Measurements from ENCODE around the gene ECSIT. TPM values are rescaled to one million over a fixed set of nuclear protein-coding genes. Genes with fewer than 3 reads are reported as not detected.

The ECSIT gene
- total RNA-seq, 1 experiment from 2014 or later, result 29.5 TPM

- Histone ChIP-seq H3K36me3 (0 out of 2 replicates have a peak, but pooled peaks cover 7% of the 10 kb centered on the region), H3K4me1 (replicated peaks) (peaks cover 11% of the 10 kb centered on the region), H3K9me3 (replicated peaks) (no peaks in the 10 kb centered on the region), H3K27ac (peak within 1 kb of the TSS; percentile 78), H3K4me3 (peak within 1 kb of the TSS; percentile 77), H3K27me3 (replicated peaks) (no peaks in the 10 kb centered on the region)
- DNase-seq (ENCODE audit: low read depth in 1 of 2, low spot score in 2 of 2), result peak; percentile 94 to 96
Observed at GRCh38 chr19:11505504-11506100, 23.3 kb downstream of the ECSIT start, which contains the start of gene ZNF653. TSS of gene ZNF653 (minus strand) at chr19:11505839. CDS start at chr19:11505786, 53 bp downstream.

GRCh38 chr19:11505032-11505503 lies 23.9 kb downstream of the ECSIT start:
- H3K4me1 ChIP-seq (replicated peaks), result peaks cover 11% of the 10 kb centered on the region

GRCh38 chr19:11504502-11505031 lies 24.4 kb downstream of the ECSIT start:
- 0 out of 2 replicates have a peak, but pooled peaks cover 7% of the 10 kb centered on the region for H3K36me3 ChIP-seq
- H3K4me1 ChIP-seq (replicated peaks), result peaks cover 11% of the 10 kb centered on the region
- DNase-seq (ENCODE audit: low read depth in 1 of 2, low spot score in 2 of 2), result no peak
- no peaks in the 10 kb centered on the region for H3K27me3 ChIP-seq (replicated peaks)
- H3K9me3 ChIP-seq (replicated peaks), result no peaks in the 10 kb centered on the region
- peak overlapping the region; percentile 77 for H3K4me3 ChIP-seq
- H3K27ac ChIP-seq, result no peak overlapping the region

More at GRCh38 chr19:11505032-11505503, 23.9 kb downstream of the ECSIT start:
- no peaks in the 10 kb centered on the region for H3K27me3 ChIP-seq (replicated peaks)
- H3K27ac ChIP-seq, result peak overlapping the region; percentile 78
- peak overlapping the region; percentile 77 for H3K4me3 ChIP-seq
- DNase-seq (ENCODE audit: low read depth in 1 of 2, low spot score in 2 of 2), result peak; percentile 80 to 97
- H3K36me3 ChIP-seq, result 0 out of 2 replicates have a peak, but pooled peaks cover 7% of the 10 kb centered on the region
- no peaks in the 10 kb centered on the region for H3K9me3 ChIP-seq (replicated peaks)

- no peak overlapping the region for H3K4me3 ChIP-seq
- peaks cover 19% of the 10 kb centered on the region; the same call in 1 of the 2 replicates for H3K36me3 ChIP-seq
- no peak overlapping the region for H3K27ac ChIP-seq
- H3K9me3 ChIP-seq (replicated peaks), result no peaks in the 10 kb centered on the region
- peaks cover 5% of the 10 kb centered on the region; the same call in 1 of the 2 replicates for H3K4me1 ChIP-seq (replicated peaks)
- no peak for DNase-seq (ENCODE audit: low read depth in 1 of 2, low spot score in 2 of 2)
- no peaks in the 10 kb centered on the region for H3K27me3 ChIP-seq (replicated peaks)
Observed at GRCh38 chr19:11499890-11500420, 29.0 kb downstream of the ECSIT start.

GRCh38 chr19:11499220-11499726 lies 29.7 kb downstream of the ECSIT start:
- Histone ChIP-seq H3K4me1 (replicated peaks) (no peaks in the 10 kb centered on the region), H3K9me3 (replicated peaks) (no peaks in the 10 kb centered on the region), H3K27me3 (replicated peaks) (no peaks in the 10 kb centered on the region), H3K36me3 (peaks cover 21% of the 10 kb centered on the region; the same call in 1 of the 2 replicates), H3K27ac (no peak overlapping the region), H3K4me3 (no peak overlapping the region)
- no peak for DNase-seq (ENCODE audit: low read depth in 1 of 2, low spot score in 2 of 2)

- DNase-seq (ENCODE audit: low read depth in 1 of 2, low spot score in 2 of 2), result peak; percentile 60 to 92
- Histone ChIP-seq H3K4me3 (no peak overlapping the region), H3K4me1 (replicated peaks) (no peaks in the 10 kb centered on the region), H3K36me3 (peaks cover 16% of the 10 kb centered on the region; the same call in 1 of the 2 replicates), H3K9me3 (replicated peaks) (no peaks in the 10 kb centered on the region), H3K27me3 (replicated peaks) (no peaks in the 10 kb centered on the region), H3K27ac (no peak overlapping the region)
Observed at GRCh38 chr19:11496391-11497163, 32.4 kb downstream of the ECSIT start.

- no peak overlapping the region for H3K4me3 ChIP-seq
- H3K4me1 ChIP-seq (replicated peaks), result no peaks in the 10 kb centered on the region
- no peak overlapping the region for H3K27ac ChIP-seq
- H3K36me3 ChIP-seq, result peaks cover 16% of the 10 kb centered on the region; the same call in 1 of the 2 replicates
- no peaks in the 10 kb centered on the region for H3K27me3 ChIP-seq (replicated peaks)
- DNase-seq (ENCODE audit: low read depth in 1 of 2, low spot score in 2 of 2), result no peak
- no peaks in the 10 kb centered on the region for H3K9me3 ChIP-seq (replicated peaks)
Observed at GRCh38 chr19:11495885-11496284, 33.0 kb downstream of the ECSIT start.

GRCh38 chr19:11495481-11495880 lies 33.5 kb downstream of the ECSIT start:
- H3K36me3 ChIP-seq, result peaks cover 16% of the 10 kb centered on the region; the same call in 1 of the 2 replicates
- H3K4me1 ChIP-seq (replicated peaks), result no peaks in the 10 kb centered on the region
- no peak overlapping the region for H3K4me3 ChIP-seq
- no peaks in the 10 kb centered on the region for H3K27me3 ChIP-seq (replicated peaks)
- no peaks in the 10 kb centered on the region for H3K9me3 ChIP-seq (replicated peaks)
- no peak overlapping the region for H3K27ac ChIP-seq
- no peak for DNase-seq (ENCODE audit: low read depth in 1 of 2, low spot score in 2 of 2)

- H3K4me1 ChIP-seq (replicated peaks), result no peaks in the 10 kb centered on the region
- no peak for DNase-seq (ENCODE audit: low read depth in 1 of 2, low spot score in 2 of 2)
- no peaks in the 10 kb centered on the region for H3K27me3 ChIP-seq (replicated peaks)
- H3K9me3 ChIP-seq (replicated peaks), result no peaks in the 10 kb centered on the region
- H3K36me3 ChIP-seq, result peaks cover 16% of the 10 kb centered on the region; the same call in 1 of the 2 replicates
- H3K27ac ChIP-seq, result no peak overlapping the region
- no peak overlapping the region for H3K4me3 ChIP-seq
Observed at GRCh38 chr19:11494634-11495285, 34.2 kb downstream of the ECSIT start.

GRCh38 chr19:11489378-11489777 lies 39.6 kb downstream of the ECSIT start:
- no peaks in the 10 kb centered on the region for H3K27me3 ChIP-seq (replicated peaks)
- H3K4me3 ChIP-seq, result no peak overlapping the region
- H3K9me3 ChIP-seq (replicated peaks), result no peaks in the 10 kb centered on the region
- H3K4me1 ChIP-seq (replicated peaks), result no peaks in the 10 kb centered on the region
- no peak overlapping the region for H3K27ac ChIP-seq
- H3K36me3 ChIP-seq, result peaks cover 2% of the 10 kb centered on the region; the same call in 1 of the 2 replicates
- no peak for DNase-seq (ENCODE audit: low read depth in 1 of 2, low spot score in 2 of 2)

GRCh38 chr19:11486661-11487503 lies 42.1 kb downstream of the ECSIT start:
- Histone ChIP-seq H3K27me3 (replicated peaks) (peaks cover 9% of the 10 kb centered on the region), H3K27ac (no peak overlapping the region), H3K9me3 (replicated peaks) (peaks cover 6% of the 10 kb centered on the region), H3K4me1 (replicated peaks) (peaks cover 10% of the 10 kb centered on the region), H3K36me3 (0 out of 2 replicates have a peak, but pooled peaks cover 3% of the 10 kb centered on the region), H3K4me3 (no peak overlapping the region)
- DNase-seq (ENCODE audit: low read depth in 1 of 2, low spot score in 2 of 2), result no peak

GRCh38 chr19:11485245-11485837 lies 43.6 kb downstream of the ECSIT start:
- H3K9me3 ChIP-seq (replicated peaks), result peaks cover 6% of the 10 kb centered on the region
- H3K27me3 ChIP-seq (replicated peaks), result peaks cover 23% of the 10 kb centered on the region
- H3K4me1 ChIP-seq (replicated peaks), result peaks cover 16% of the 10 kb centered on the region
- H3K27ac ChIP-seq, result no peak overlapping the region
- DNase-seq (ENCODE audit: low read depth in 1 of 2, low spot score in 2 of 2), result no peak
- 0 out of 2 replicates have a peak, but pooled peaks cover 3% of the 10 kb centered on the region for H3K36me3 ChIP-seq
- no peak overlapping the region for H3K4me3 ChIP-seq
